Measurements from ENCODE around the gene STT3B.

Gene STT3B

DNA sequence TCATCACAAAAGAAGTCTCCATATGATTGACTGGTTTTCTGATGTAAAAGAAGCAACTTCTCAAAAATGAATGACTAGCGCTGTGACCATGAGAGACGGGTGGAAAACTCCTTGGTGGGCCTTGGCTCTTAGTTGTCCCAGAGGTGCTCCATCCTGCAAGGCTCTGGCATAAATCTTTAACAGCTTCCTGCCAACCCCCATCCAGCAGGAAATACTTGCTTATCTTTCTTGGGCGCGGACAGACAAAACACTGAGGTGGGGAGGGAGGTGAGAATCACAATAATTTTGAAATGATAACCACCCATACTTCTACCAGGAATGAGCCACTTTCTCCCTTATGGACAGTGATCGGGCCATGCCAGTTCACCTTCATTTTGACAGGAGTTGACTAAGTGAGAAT, 128.6 kb downstream of the STT3B start:
- DNase-seq (ENCODE audit: extremely low read depth, low read depth): no peak
- TF ChIP-seq CTCF (IDR thresholded peaks at IDR 0.05; ENCODE audit: low read depth, low read length): no peak

GRCh38 chr3:31661993-31662670, 129.4 kb downstream of the STT3B start:
- TF ChIP-seq CTCF (IDR thresholded peaks at IDR 0.05; ENCODE audit: low read depth, low read length): no peak
- DNase-seq (ENCODE audit: extremely low read depth, low read depth): no peak

DNA sequence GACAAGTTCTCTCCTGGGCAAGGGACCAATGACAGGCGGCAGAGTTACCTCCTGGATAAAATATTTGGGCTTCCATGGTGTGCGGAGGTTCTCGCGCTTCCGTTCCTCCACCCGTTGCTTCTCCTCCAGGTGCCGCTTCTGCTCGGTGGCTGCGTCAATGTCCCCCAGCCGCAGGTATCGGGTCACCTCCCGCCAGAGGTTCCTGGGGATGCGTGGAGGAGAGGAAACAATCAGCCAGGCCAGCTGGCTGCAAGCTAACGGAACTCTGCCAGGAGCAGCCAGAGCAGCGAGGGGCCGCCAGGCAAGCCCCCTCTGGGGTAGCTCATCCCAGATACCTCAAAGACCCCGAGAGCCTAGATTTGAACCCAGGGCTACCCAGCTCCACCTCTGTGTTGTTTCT, 131.3 kb downstream of the STT3B start:
- TF ChIP-seq CTCF (IDR thresholded peaks at IDR 0.05; ENCODE audit: low read depth, low read length): no peak
- DNase-seq (ENCODE audit: extremely low read depth, low read depth): no peak

- TF ChIP-seq CTCF (IDR thresholded peaks at IDR 0.05; ENCODE audit: low read depth, low read length): no peak
- no peak for DNase-seq (ENCODE audit: extremely low read depth, low read depth)
Measured at GRCh38 chr3:31667582-31667981, 134.9 kb downstream of the STT3B start.

DNA sequence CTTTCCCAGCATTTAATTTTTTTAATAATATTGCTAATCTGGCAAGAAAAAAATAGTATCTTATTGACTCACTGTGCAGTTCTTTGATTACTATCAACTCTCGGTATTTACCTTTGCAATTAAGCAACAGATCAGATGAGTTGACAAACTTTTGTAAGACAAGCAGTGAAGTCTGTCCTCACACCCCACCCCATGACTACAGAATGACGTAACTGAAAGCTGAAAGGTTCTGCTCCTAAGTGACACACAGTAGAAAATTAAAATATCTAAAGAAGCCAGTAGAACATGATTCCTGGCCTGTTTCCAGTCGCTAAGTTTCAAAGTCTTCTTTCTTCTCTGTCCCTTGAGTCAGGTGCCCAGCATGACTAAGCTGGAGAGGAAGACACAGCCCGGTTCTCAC, 135.5 kb downstream of the STT3B start:
- no peak for TF ChIP-seq CTCF (IDR thresholded peaks at IDR 0.05; ENCODE audit: low read depth, low read length)
- no peak for DNase-seq (ENCODE audit: extremely low read depth, low read depth)

GRCh38 chr3:31670136-31670535, 137.4 kb downstream of the STT3B start:
- no peak for DNase-seq (ENCODE audit: extremely low read depth, low read depth)

DNA sequence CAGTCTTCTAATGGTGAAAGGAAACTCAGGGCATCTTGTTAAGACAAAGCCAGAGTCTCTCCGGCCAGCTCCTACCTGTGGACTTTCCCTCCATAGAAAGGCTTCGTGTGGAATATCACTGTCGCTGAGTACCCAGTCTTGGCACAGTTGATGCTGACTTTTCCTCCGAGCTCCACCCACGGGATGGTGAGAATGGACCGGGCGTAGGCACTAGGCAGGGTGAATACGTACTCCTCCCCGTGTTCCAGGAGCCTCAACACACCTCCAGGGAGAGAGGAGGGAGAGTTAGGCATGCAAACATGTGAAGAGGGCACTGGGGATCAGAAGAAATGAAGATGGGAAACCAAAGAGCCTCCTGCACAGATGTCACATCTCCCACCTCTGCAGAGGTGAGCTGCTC, 138.0 kb downstream of the STT3B start:
- no peak for DNase-seq (ENCODE audit: extremely low read depth, low read depth)
- no peak for TF ChIP-seq CTCF (IDR thresholded peaks at IDR 0.05; ENCODE audit: low read depth, low read length)

More at GRCh38 chr3:31670136-31670535, 137.4 kb downstream of the STT3B start:
- TF ChIP-seq CTCF (IDR thresholded peaks at IDR 0.05; ENCODE audit: low read depth, low read length): no peak
